GM18951 (cell line): Measurements from ENCODE around the gene PRXL2B.
A peak's percentile ranks its signal among the peaks of the same experiment; 100 is the strongest.

ENCODE experiments used
- POLR2A ChIP-seq: IDR thresholded peaks from 4 replicates; pipeline ENCODE4 v1.6.1; 2011; ENCODE audit warnings: mild to moderate bottlenecking; ENCODE audit not compliant: insufficient read length, insufficient read depth; ENCODE audit errors: extremely low read depth
- in situ Hi-C: fragments of 300-500 bp; cut with MboI; formaldehyde crosslinking; loops from one replicate; pipeline ENCODE4 v1.12.0; 2022; ENCODE audit warnings: low sequenced_read_pairs, mixed read lengths, inconsistent platforms; ENCODE audit not compliant: unreplicated experiment

PRXL2B gene

GRCh38 chr1:2563205-2563604 is 23.4 kb upstream of the PRXL2B start:
- no peak for TF ChIP-seq POLR2A
- in situ Hi-C loops, result loop anchor here (25.0 kb wide), 1 partner anchor 376 kb away; the partner anchor contains the start of gene FAAP20

- TF ChIP-seq POLR2A, result no peak
- in situ Hi-C loops, result loop anchor here (25.0 kb wide), 1 partner anchor 377 kb away; the partner anchor contains the start of gene FAAP20
These were observed 22.4 kb upstream of the PRXL2B start for GRCh38 chr1:2564006-2564814.

DNA sequence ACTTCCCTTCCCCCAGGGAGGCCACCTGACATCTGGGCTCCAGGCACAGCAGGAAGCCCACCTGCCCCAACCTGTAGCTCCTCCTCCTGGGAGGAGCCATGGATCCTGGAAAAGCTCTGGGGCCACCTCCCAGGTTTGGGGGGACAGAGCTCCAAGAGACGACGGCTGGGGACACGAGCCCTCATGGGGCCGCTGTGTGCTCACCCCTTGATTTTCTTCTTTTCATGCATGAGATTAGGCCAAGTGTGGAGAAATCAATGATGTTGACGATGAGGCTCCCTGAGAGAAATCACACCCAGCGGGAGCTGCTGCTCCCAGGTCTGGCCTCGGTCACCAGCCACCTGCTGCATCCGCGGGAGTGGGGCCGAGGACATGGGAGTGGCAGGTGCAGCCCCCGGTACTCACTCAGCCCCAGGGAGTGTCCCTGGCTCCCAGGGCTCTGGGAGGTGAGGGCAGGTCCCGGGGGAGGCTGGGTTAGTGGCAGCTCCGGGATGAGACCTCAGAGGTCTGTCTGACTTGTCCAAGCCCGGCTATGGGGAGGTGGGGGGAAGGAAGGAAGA is 21.7 kb upstream of the PRXL2B start:
- no peak for TF ChIP-seq POLR2A
- in situ Hi-C loops, result loop anchor here (25.0 kb wide), 1 partner anchor 378 kb away; the partner anchor contains the start of gene FAAP20

GRCh38 chr1:2566101-2567045 is 20.2 kb upstream of the PRXL2B start:
- TF ChIP-seq POLR2A, result peak; percentile 25
- in situ Hi-C loops, result loop anchor here (25.0 kb wide), 1 partner anchor 379 kb away; the partner anchor contains the start of gene FAAP20

DNA sequence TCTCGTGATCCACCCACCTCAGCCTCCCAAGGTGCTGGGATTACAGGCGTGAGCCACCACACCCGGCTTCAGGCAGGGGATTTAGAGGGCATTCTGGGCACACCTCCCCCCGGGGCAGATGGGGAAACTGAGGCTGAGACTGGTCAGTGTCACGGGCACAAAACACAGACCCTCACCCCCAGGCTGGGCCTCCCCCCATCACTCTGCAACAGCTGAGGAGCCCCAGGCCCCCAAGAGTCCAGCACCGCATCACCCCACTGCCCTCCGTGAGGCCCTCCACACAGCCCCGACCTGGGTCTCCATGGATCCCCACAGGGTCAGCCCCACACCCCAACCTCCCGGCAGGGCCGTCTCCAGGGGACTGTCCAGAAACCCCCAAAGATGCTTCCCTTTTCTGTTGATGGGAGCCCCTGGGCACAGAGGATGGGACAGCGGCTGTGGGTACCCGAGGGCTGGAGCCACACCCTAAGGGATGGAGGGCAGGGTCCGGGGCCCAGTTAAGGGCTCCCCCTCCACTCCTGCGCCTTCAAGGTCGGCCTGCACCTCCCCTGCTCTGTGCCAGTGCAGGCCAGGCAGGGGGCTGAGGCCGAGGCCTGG is 19.4 kb upstream of the PRXL2B start:
- in situ Hi-C loops, result loop anchor here (25.0 kb wide), 1 partner anchor 380 kb away; the partner anchor contains the start of gene FAAP20
- TF ChIP-seq POLR2A, result no peak

DNA sequence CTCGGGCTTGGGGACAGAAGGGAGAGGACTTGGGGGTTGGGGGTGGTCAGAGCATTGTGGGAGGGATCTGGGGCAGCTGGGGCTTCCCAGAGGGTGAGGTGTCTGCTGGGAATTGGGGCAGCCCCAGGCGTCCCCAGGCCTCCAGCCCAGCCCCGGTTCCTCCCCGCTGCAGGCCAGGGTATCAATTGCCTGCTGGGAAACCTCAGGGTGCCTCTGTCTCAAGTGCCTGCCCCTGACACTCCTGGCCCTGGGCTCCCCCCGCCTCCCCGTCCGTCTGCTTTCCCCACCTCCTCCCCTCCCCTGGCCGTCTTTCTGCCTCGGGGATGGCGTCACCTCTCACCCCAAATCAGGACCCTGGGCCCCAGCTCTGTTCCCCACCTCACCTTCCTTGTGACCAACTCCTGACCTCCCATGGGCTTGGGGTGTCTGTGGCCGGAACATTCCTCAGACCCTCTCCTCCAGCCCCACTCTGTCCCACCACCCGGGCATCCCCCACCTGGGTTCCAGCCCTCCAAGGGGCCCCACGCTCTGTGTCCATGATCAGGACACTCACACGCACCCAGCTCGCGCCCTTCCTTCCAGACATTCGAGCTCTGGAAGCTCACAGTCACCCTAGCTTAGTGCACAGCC is 18.3 kb upstream of the PRXL2B start:
- in situ Hi-C loops, result loop anchor here (25.0 kb wide), 1 partner anchor 381 kb away; the partner anchor contains the start of gene FAAP20

DNA sequence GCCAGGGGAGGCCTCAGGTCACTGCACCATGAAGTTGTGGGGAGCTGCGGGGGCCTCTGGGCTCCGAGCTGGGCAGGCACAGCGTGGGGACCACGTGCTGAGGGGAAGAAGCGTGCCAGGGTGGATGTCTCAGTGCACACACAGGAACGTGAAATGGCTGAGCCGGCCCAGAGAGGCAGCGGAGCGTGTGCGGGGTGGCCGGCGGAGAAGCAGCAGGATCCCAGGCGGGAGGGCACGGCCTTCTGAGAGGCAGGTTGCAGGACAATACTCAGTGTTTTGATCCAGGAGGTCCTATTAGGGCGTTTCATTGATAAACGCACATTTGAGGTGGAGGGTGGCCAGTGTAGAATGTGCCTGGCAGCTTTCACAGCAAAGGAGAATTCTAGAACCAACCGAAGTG is 17.5 kb upstream of the PRXL2B start:
- no peak for TF ChIP-seq POLR2A
- in situ Hi-C loops, result loop anchor here (25.0 kb wide), 1 partner anchor 382 kb away; the partner anchor contains the start of gene FAAP20

- in situ Hi-C loops, result loop anchor here (25.0 kb wide), 1 partner anchor 382 kb away; the partner anchor contains the start of gene FAAP20
These were observed 16.9 kb upstream of the PRXL2B start for GRCh38 chr1:2569703-2570102.

GRCh38 chr1:2570332-2570731 is 16.2 kb upstream of the PRXL2B start:
- no peak for TF ChIP-seq POLR2A
- in situ Hi-C loops, result loop anchor here (25.0 kb wide), 1 partner anchor 383 kb away; the partner anchor contains the start of gene FAAP20

GRCh38 chr1:2571348-2571747 is 15.2 kb upstream of the PRXL2B start:
- TF ChIP-seq POLR2A, result no peak
- in situ Hi-C loops, result loop anchor here (25.0 kb wide), 1 partner anchor 384 kb away; the partner anchor contains the start of gene FAAP20

GRCh38 chr1:2573250-2573920 is 13.2 kb upstream of the PRXL2B start:
- in situ Hi-C loops, result loop anchor here (25.0 kb wide), 1 partner anchor 386 kb away; the partner anchor contains the start of gene FAAP20
- no peak for TF ChIP-seq POLR2A
